Lower leg skin (tissue), 3 donors: ENCODE results near the gene RDH5.

ENCODE experiments used
- CTCF ChIP-seq, 3 donors: fragments of 450-650 bp; IDR thresholded peaks; one replicate each; pipeline ENCODE4 v1.5.1; 2016; ENCODE audit warnings: antibody characterized with exemption in 3 of 3, mild to moderate bottlenecking in 3 of 3, moderate library complexity in 2 of 3
- POLR2A ChIP-seq, 2 donors: fragments of 450-650 bp; IDR thresholded peaks; one replicate each; pipeline ENCODE4 v1.6.1; 2016 to 2017; ENCODE audit warnings: antibody characterized with exemption in 2 of 2, mild to moderate bottlenecking in 1 of 2, moderate library complexity in 1 of 2

- peak in 1 of 3 donors; percentile 31 for TF ChIP-seq CTCF (IDR thresholded peaks at IDR 0.05)
- no peak for TF ChIP-seq POLR2A (IDR thresholded peaks at IDR 0.05)
Observed at GRCh38 chr12:55736780-55737580, 16.8 kb downstream of the RDH5 start.
